Nephron progenitor cell (in vitro differentiated cells): Measurements from ENCODE around the gene GCLM.
"Not testable (repeated sequence)": the region's sequence is repeated elsewhere in the genome, so short reads cannot be mapped to it uniquely, and the experiment has no call there.

Experiments
- DNase-seq: peaks from one replicate; pipeline ENCODE4 v3.0.0; 2021
- H3K27ac Mint-ChIP-seq: 2 replicates; pipeline ENCODE4 v1.8.0; 2021; ENCODE audit warnings: mild to moderate bottlenecking, moderate library complexity, mixed read lengths
- H3K27me3 Mint-ChIP-seq: 2 replicates; pipeline ENCODE4 v1.8.0; 2021; ENCODE audit warnings: mild to moderate bottlenecking, low read depth, mixed read lengths; ENCODE audit not compliant: poor library complexity
- H3K36me3 Mint-ChIP-seq: 2 replicates; pipeline ENCODE4 v1.8.0; 2021; ENCODE audit warnings: low read depth, mixed read lengths
- H3K4me1 Mint-ChIP-seq: 2 replicates; pipeline ENCODE4 v1.8.0; 2021; ENCODE audit warnings: mixed read lengths
- H3K4me3 Mint-ChIP-seq: 2 replicates; pipeline ENCODE4 v1.8.0; 2021; ENCODE audit warnings: mild to moderate bottlenecking, moderate library complexity, mixed read lengths
- H3K9me3 Mint-ChIP-seq: 2 replicates; pipeline ENCODE4 v1.8.0; 2021; ENCODE audit warnings: mild to moderate bottlenecking, moderate library complexity, mixed read lengths
- CTCF ChIP-seq: fragments of 200-600 bp; sonication (generic); IDR thresholded peaks from 2 replicates; pipeline ENCODE4 v1.5.0; 2021; ENCODE audit warnings: antibody characterized with exemption

The GCLM gene

GRCh38 chr1:93871366-93871765, 37.9 kb downstream of the GCLM start:
- H3K4me1 Mint-ChIP-seq: peaks cover 4% of the 10 kb centered on the region
- H3K36me3 Mint-ChIP-seq: peaks cover 65% of the 10 kb centered on the region
- TF ChIP-seq CTCF: no peak
- no peaks in the 10 kb centered on the region for H3K27me3 Mint-ChIP-seq
- H3K27ac Mint-ChIP-seq: no peak overlapping the region
- DNase-seq: no peak
- H3K4me3 Mint-ChIP-seq: no peak overlapping the region
- H3K9me3 Mint-ChIP-seq: no peaks in the 10 kb centered on the region

DNA sequence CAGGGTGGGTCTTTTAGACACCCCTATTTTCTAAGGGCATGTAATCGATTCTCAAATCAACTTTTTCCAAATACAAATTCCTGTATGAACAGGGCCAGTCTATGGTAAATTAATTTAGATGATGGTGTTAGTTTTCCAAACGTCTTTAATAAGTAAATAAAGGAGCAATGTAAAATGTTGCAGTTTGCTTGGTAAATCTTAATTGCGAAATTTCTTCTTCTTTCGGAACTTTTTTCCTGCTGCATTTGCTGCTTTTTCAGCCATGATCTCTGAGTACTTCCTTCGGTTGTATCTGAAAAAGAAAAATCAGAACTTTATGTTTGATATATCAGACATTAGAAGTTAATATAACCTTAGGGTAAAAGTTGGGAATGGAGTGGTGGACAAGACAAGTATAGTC, 39.6 kb downstream of the GCLM start:
- Mint-ChIP-seq H3K27ac (no peak overlapping the region), H3K4me1 (no peaks in the 10 kb centered on the region), H3K27me3 (peaks cover 4% of the 10 kb centered on the region), H3K36me3 (peaks cover 52% of the 10 kb centered on the region), H3K4me3 (no peak overlapping the region), H3K9me3 (no peaks in the 10 kb centered on the region)
- no peak for DNase-seq
- TF ChIP-seq CTCF: no peak

- not testable (repeated sequence) for H3K27me3 Mint-ChIP-seq, H3K4me1 Mint-ChIP-seq, H3K9me3 Mint-ChIP-seq, H3K4me3 Mint-ChIP-seq, H3K27ac Mint-ChIP-seq, DNase-seq
- peaks cover 43% of the 10 kb centered on the region for H3K36me3 Mint-ChIP-seq
These were observed 40.7 kb downstream of the GCLM start for GRCh38 chr1:93868492-93868891.

- Mint-ChIP-seq H3K4me1 (no peaks in the 10 kb centered on the region), H3K27me3 (peaks cover 7% of the 10 kb centered on the region), H3K4me3 (no peak overlapping the region), H3K9me3 (no peaks in the 10 kb centered on the region), H3K27ac (no peak overlapping the region), H3K36me3 (peaks cover 27% of the 10 kb centered on the region)
- TF ChIP-seq CTCF: no peak
- DNase-seq: no peak
These were observed 44.0 kb downstream of the GCLM start for GRCh38 chr1:93865253-93865652.

DNA sequence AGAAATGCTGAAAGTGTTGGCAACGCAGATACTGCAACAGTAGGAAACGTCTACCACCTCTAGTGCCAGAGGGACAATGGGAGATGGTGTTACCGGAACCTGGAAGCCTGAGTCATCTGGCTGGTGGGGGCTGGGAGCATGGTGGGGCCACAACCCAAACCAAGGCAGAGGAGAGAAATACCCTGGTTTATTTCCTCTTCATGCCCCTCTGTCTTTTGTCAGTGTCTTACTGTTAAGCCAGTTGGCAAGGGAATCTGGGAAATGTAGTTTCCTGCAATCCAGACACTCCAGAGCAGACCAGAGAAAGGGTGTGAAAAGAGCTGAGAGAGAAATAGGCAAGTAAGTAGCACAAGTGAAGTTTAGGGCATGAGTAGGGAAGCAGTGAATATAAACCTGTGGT, 45.1 kb downstream of the GCLM start:
- no peak for TF ChIP-seq CTCF
- Mint-ChIP-seq H3K27ac (no peak overlapping the region), H3K4me3 (no peak overlapping the region), H3K9me3 (peaks cover 7% of the 10 kb centered on the region), H3K36me3 (peaks cover 17% of the 10 kb centered on the region), H3K4me1 (no peaks in the 10 kb centered on the region), H3K27me3 (peaks cover 7% of the 10 kb centered on the region)
- DNase-seq: no peak

- H3K27me3 Mint-ChIP-seq: peaks cover 16% of the 10 kb centered on the region
- not testable (repeated sequence) for H3K27ac Mint-ChIP-seq, DNase-seq, H3K4me3 Mint-ChIP-seq, H3K4me1 Mint-ChIP-seq
- peaks cover 54% of the 10 kb centered on the region for H3K9me3 Mint-ChIP-seq
- H3K36me3 Mint-ChIP-seq: peaks cover 11% of the 10 kb centered on the region
These were observed 51.6 kb downstream of the GCLM start for GRCh38 chr1:93857653-93858052.

GRCh38 chr1:93855983-93856382, 53.2 kb downstream of the GCLM start:
- H3K4me1 Mint-ChIP-seq, DNase-seq, H3K27ac Mint-ChIP-seq, H3K4me3 Mint-ChIP-seq: not testable (repeated sequence)
- peaks cover 57% of the 10 kb centered on the region for H3K9me3 Mint-ChIP-seq
- H3K36me3 Mint-ChIP-seq: peaks cover 11% of the 10 kb centered on the region
- H3K27me3 Mint-ChIP-seq: peaks cover 16% of the 10 kb centered on the region

DNA sequence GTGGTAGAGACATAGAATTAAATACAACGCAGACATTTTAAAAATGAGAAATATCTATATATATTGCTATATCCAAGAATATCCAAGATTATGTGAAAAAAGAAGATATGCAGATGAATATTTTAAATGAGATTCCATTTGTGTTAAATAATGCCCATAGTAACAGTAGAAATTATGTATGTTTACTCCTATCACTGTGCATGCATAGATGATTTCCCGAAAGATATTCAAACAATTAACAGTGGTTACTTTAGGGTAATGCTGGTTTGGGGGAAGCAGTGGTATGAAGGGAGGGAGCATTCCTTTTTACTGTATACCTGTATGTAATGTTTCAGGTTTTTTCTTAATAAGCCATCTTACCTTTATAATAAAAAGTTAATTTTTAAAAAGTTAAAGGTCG, 55.3 kb downstream of the GCLM start:
- Mint-ChIP-seq H3K4me1 (no peaks in the 10 kb centered on the region), H3K36me3 (peaks cover 23% of the 10 kb centered on the region), H3K9me3 (peaks cover 68% of the 10 kb centered on the region), H3K27me3 (peaks cover 15% of the 10 kb centered on the region), H3K27ac (no peak overlapping the region), H3K4me3 (no peak overlapping the region)
- TF ChIP-seq CTCF: no peak
- DNase-seq: no peak
